ENCODE data around the gene UBXN1.
"Not testable (repeated sequence)": the region's sequence is repeated elsewhere in the genome, so short reads cannot be mapped to it uniquely, and the experiment has no call there.

GRCh38 chr11:62650283-62650682 lies 28.6 kb downstream of the UBXN1 start:
- TF ChIP-seq CTCF (optimal IDR thresholded peaks at IDR 0.05 in 1 of 3, IDR thresholded peaks at IDR 0.05 in 1 of 3, conservative IDR thresholded peaks at IDR 0.05 in 1 of 3; ENCODE audit: extremely low read depth in 1 of 3, insufficient read depth in 2 of 3, low read length in 3 of 3); EZH2 (IDR thresholded peaks at IDR 0.05; ENCODE audit: low read length): not testable (repeated sequence)

Data from keratinocyte (primary cell).